ENCODE results near the gene PDLIM7.

- no peak for TF ChIP-seq SIN3A (IDR thresholded peaks at IDR 0.05; ENCODE audit: borderline replicate concordance, insufficient read depth, low read length)
- no peak for TF ChIP-seq POLR2AphosphoS5 (IDR thresholded peaks at IDR 0.05; ENCODE audit: low read depth, low read length)
- no peak for TF ChIP-seq TAF1 (IDR thresholded peaks at IDR 0.05; ENCODE audit: borderline replicate concordance, insufficient read depth, low read length)
Measured at GRCh38 chr5:177450667-177451424, 46.6 kb downstream of the PDLIM7 start.

Measured in PFSK-1 (cell line).